NAMALWA (cell line): ENCODE results near the gene SLC6A19.

ENCODE experiments used
- DNase-seq: peaks from one replicate; pipeline ENCODE4 v3.0.0-alpha.2; 2015; ENCODE audit warnings: low spot score

SLC6A19 gene

DNA sequence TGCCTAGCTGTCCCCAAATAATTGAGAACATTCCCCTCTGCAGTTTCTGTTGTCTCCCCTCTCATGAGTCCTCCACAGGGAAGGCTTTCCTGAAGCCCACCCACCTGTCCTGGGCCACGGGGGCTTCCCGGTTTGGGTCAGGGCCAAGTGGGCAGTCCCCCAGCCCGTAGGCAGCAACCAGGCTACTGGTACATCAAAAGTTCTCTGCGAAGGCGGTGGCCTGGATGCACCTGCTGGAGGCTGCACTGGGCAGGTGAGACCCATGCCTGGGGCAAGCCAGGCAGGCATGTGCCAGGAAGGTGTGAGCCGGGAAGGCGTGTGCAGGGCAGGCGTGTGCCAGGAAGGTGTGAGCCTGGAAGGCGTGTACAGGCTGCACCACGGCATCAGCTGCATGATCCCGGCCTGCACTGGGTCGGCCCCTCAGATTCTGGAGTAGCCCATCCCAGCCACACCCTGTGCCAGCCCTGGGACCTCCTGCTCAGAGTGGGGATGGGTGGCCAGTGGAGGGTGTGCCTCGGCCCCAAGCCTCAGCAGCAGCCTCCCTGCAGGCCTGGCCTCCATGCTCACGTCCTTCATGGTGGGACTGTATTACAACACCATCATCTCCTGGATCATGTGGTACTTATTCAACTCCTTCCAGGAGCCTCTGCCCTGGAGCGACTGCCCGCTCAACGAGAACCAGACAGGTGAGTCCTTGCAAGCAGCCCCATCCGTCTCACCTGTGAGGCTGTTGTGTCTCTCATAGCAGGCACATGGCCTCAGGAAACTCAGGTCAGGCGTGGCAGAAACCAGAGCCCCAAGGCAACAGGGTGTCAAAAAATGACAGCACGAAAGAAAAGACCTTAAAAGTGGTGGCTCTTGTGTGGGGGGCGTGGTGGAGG, 8.7 kb downstream of the SLC6A19 start:
- DNase-seq = no peak

DNA sequence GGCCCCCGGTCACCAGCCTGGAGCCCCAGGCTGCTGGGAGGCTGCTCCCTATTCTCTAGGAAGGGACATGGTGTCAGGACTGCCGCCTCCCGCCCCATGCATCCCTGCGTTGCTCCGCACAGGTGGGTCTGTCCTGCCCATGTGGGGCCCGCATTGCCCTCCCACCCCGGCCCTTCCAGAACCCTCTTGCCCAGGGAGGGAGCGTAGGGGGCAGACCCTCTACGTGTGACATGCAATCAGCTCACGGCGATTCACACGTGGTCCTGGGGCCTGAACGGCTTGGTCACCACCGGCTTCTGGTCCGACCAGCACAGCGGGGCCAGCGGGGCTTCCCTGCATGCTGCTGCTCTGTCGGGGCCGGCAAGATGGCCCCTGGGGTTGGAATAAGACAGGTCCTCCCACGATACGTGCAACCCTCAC, 9.4 kb downstream of the SLC6A19 start:
- no peak for DNase-seq

DNA sequence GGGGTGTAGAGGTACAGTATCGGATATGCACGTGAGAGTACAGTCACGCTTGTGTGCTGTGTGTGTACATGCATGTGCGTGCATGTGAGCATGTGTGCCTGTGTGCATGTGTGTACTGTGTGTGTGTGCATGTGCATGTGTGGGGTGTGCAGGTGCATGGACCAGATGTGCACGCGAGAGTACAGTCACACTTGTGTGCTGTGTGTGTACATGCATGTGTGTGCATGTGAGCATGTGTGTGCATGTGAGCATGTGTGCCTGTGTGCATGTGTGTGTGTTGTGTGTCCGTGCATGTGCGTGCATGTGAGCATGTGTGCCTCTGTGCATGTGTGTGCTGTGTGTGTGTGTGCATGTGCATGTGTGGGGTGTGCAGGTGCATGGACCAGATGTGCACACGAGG, 10.3 kb downstream of the SLC6A19 start:
- DNase-seq = no peak

DNA sequence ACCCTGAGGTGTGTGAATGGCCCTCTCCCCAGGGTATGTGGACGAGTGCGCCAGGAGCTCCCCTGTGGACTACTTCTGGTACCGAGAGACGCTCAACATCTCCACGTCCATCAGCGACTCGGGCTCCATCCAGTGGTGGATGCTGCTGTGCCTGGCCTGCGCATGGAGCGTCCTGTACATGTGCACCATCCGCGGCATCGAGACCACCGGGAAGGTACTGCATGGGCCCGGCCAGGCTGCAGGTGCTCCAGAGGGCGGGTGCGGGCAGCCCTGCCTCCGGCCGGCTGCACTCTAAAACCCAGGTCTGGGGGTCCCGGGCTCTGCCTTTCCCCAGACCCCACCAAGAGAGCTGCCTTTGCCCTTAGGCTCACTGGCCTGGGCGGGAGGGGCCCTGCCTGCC, 10.9 kb downstream of the SLC6A19 start:
- DNase-seq = no peak

DNA sequence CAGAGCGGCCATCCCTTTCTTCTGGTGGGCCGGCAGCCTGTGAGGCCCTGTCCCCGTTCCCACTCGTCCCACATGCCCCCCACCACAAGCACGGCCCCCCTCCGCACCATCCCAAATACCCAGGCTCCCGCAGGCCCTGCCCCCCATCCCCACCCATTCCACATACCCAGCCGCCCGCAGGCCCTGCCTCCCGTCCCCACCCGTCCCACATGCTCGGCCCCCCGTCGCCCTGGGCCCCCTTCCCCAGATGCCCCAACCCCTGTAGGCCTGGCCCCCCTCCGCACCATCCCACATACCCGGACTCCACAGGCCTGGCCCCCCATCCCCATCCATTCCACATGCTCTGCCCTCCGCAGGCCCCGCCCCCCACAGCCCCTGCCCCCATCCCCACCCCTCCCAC, 11.5 kb downstream of the SLC6A19 start:
- DNase-seq = no peak

DNA sequence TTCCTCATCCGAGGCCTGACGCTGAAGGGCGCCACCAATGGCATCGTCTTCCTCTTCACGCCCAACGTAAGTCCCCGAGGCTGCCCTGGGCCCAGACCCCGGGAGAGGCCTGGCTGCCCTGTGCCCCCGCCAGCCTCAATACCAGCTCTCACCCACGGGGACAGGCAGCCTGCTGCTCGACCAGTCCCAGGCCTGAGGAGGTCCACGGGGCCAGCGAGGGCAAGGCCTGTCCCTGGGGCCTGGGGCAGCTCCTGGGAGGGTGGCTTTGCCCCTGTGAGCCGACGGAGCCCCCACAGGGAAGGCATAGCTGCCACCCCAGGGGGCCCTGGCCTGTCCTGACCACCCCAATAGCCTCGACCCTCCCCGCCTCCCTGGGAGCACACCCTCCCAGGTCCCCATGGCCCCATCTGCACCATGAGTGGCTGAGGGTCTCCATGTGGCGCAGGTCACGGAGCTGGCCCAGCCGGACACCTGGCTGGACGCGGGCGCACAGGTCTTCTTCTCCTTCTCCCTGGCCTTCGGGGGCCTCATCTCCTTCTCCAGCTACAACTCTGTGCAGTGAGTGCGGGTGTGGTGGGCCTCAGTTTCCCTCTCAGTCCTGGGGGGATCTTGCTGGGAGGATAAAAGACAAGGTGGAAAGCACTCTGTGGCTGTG, 12.2 kb downstream of the SLC6A19 start:
- no peak for DNase-seq

DNA sequence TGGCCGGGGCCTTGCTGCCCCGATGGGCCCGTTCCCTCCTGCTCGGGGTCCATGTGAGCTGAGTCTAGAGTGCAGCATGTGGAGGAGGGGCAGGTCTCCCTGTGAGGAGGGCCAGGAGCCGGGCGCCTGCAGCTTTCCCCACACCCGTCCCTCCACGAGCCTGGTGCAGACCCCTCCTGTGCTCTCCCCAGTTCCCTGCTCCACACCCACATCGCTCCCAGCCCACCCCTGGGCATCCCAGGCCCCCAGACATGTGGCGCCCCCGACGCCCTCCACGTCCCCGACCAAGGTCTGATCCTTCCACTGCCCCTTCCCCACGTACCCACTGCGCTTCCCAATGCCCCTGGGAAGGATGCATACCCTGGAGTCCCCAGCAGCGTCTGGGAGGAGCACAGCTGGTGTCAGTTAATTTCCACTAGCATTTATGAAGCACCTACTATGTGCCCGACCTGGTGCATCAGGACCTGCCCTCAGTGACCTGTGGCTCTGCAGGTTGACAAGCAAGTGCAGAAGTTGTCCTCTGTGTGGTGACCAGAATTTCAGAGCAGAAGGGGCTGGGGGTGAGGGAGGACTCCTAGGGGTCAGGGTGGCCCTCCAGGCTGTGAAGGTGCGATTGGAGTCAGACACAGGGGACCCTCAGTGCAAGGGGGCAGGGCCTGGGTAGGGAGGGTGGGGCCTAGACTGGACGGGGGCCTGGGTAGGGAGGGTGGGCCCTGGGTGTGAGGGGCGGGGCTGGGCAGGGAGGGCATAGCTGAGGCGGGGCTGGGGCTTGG, 13.0 kb downstream of the SLC6A19 start:
- no peak for DNase-seq

DNA sequence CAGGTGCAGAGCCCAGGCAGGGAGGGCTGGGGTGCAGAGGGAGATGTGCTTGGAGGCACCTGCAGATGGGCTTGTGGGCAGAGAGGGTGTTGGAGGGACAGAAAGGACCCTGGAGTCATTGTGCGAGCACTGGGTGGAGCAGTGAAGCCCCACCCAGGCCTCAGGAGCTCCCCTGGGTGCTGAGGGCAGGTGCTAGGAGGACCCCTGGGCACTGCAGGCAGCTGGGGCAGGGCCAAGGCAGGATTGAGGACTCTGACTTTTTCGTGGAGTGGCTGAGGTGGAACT, 13.5 kb downstream of the SLC6A19 start:
- DNase-seq = peak; percentile 57

DNA sequence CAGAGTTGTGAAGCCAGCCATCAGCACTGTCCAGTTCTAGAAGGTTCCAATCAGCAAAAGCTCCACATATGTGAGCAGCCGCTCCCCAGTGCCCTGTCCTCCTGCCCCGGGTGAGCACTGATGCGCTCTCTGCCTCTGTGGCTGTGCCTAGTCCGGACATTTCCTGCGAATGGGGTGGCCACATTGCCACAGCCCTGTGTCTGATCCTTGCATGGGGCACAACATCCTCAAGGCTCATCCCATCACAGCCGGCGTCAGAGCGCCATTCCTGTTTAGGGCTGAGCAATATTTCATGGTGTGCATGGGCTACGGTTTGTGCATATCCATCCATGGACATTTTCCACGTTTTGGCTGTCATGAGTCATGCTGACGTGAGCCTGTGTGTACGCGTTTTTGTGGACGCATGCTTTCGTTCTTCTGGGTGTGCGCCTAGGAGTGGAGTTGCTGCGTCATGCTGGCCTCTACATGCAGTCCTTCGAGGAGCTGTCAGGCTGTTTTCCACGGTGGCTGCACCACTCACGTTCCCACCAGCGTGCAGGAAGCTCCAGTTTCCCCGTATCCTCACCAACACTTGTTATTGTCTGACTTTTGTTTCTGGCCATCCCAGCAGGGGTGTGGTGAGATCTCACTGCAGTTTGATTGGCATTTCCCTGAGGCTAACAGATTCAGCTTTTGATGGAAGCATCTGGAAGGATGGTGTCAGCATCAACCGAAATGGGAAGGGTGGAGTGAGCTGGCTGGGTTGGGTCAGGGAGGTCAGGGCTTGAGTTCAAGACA, 14.1 kb downstream of the SLC6A19 start:
- no peak for DNase-seq

DNA sequence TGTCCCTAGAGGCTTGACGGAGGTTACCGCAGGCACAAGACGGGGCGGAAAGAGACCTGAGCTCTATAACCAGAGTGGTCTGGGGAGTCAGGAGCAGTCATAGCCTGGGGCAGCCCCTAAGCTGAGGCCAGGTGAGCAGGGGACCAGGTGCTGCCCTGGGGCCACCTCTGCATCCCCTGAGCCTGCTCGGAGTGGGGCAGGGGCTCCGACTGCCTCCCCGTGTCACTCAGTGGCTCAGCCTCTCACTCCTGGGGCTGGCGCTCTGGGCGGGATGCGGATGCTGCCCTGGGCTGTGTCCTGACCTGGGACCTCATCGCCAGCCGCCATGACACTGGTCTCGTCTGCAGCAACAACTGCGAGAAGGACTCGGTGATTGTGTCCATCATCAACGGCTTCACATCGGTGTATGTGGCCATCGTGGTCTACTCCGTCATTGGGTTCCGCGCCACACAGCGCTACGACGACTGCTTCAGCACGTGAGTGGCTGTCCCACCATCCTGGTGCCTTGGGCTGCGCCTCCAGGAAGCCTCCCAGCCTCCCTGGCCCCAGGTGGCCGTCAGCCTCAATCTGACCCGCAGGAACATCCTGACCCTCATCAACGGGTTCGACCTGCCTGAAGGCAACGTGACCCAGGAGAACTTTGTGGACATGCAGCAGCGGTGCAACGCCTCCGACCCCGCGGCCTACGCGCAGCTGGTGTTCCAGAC, 15.0 kb downstream of the SLC6A19 start:
- no peak for DNase-seq

DNA sequence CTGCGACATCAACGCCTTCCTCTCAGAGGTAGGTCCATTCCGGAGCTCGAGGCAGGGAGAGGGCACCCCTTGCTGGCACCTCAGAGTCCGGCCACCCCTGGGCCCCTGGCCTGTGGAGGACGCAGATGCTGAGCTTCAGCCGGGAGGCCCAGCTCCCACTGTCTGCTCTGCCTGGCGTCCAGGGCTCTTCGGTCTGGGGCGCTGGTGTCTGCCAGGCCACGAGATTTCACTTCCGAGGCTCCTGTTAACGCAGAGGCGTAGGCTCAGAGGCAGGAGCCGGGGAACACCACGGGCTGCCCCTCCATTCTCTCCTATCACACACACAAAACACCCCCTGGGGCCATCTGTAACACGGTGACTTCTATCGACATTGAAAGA, 15.5 kb downstream of the SLC6A19 start:
- no peak for DNase-seq

DNA sequence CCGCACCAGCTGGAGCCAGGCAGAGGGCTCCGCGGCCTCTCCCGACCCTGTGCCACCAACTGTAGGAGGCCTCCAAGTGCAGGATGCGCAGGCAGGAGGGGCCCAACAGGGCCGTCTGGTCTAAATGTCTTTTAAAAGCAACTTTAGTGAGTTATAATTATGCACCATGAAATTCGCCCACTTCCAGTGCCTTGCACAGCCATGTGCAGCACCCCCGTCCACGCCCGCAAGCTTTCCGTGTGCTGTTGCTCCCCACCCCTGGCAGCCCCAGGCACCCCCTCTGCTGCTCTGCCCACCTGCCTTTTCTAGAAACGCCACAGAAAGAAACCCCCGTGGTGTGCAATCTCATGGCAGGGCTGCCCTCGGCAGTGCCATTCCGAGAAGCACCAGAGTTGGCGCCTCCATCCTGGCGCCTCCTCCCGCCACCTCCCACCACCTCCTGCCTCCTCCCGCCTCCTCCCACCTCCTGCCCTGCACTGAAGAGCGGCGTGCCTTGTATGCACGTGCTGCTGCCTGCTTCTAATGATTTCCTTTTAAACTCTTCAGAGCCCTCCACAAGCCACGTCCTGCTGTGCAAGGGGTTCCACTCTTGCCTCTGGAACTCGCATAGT, 16.3 kb downstream of the SLC6A19 start:
- no peak for DNase-seq

DNA sequence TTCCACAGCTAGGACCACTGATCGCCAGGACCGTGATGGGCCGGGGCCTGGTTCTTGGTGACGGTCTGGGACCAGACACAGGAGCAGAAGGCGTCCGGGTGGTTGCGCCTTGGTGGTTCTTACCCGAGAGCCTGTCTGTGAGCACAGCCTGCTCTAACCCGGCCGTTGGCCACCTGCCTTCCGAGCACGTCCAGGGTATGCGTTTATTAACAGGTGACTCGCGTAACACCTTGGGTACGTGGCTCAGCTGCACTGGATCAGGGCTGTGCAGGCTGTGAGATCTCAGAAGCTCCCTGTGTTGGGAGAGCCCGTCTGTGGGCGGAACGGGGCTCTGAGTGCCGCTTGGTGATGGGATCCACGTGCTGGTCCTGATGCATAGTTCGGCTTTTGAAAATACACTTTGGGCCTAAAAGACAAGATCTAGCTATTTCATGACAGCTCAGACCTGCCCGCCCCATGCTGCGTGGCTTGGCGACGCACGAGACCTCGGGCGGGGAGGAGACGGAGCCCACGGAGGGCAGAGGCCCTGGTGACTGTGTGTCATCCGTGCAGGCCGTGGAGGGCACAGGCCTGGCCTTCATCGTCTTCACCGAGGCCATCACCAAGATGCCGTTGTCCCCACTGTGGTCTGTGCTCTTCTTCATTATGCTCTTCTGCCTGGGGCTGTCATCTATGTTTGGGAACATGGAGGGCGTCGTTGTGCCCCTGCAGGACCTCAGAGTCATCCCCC, 17.1 kb downstream of the SLC6A19 start:
- DNase-seq = no peak

DNA sequence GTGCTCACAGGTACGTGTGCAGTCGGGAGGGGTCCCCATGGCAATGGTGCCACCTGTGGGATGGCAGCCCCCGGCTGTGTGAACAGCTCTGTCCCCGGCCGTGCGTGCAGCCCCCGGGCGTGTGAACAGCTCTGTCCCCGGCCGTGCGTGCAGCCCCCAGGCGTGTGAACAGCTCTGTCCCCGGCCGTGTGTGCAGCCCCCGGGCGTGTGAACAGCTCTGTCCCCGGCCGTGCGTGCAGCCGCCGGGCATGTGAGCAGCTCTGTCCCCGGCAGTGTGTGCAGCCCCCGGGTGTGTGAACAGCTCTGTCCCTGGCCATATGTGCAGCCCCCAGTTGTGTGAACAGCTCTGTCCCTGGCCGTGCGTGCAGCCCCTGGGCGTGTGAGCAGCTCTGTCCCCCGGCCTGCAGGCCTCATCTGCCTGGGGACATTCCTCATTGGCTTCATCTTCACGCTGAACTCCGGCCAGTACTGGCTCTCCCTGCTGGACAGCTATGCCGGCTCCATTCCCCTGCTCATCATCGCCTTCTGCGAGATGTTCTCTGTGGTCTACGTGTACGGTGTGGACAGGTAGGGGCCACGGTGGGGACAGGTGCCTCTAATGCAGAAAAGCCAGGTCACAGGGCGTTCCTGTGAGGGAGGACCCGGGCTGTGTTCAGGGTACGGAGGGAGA, 17.8 kb downstream of the SLC6A19 start:
- DNase-seq = no peak

DNA sequence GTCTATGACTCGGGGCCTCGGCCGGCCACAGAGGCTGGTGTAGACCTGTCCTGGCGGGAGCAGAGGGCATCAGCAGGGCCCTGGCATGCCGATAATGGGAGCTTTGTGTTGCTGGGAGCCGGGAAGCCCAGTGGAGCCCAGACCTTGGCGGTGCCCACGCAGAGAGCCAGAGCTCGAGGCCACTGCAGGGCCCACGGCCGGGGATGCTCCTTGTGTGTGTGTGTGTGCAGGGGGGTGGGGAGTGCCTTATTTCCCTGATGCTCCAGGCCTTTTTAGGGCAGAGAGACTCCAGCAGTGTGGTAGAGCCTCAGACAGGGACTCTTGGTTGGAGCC, 18.3 kb downstream of the SLC6A19 start:
- DNase-seq = no peak

DNA sequence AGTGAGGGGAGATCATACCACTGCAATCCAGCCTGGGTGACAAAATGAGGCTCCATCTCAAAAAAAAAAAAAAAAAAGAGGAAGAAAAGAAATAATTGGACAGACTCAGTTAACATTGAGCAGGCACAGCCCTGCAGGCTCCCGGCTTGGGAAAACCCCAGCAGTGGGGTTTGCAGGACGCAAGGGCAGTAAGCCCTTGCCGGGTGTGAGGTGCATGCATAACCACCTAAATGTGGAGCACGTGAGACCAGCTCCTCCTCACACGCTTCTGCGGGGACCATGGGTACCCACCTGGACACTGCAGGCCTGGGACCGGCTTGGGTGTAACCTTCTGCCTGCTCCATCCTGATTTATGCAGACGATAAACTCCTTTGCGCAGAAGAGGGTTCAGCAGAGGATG, 19.0 kb downstream of the SLC6A19 start:
- DNase-seq = no peak

DNA sequence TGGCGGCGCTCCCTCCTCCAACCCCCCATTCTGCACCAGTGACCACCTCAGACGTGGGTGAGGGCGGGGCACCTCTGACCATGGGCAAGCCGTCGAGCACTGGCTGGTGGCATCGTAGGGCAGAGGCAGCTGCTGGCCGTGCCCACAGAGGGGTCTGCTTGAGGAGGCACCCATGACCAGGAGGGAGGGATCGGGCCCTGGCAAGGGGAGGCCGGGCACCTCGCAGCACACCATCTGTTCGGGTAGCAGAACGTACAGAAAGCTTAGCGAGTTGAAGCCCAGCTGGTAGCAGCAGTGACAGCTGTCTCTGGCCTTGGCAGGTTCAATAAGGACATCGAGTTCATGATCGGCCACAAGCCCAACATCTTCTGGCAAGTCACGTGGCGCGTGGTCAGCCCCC, 19.4 kb downstream of the SLC6A19 start:
- no peak for DNase-seq

DNA sequence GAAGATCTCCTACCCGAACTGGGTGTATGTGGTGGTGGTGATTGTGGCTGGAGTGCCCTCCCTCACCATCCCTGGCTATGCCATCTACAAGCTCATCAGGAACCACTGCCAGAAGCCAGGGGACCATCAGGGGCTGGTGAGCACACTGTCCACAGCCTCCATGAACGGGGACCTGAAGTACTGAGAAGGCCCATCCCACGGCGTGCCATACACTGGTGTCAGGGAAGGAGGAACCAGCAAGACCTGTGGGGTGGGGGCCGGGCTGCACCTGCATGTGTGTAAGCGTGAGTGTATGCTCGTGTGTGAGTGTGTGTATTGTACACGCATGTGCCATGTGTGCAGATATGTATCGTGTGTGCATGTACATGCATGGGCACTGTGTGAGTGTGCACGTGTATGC, 20.3 kb downstream of the SLC6A19 start:
- DNase-seq = no peak

DNA sequence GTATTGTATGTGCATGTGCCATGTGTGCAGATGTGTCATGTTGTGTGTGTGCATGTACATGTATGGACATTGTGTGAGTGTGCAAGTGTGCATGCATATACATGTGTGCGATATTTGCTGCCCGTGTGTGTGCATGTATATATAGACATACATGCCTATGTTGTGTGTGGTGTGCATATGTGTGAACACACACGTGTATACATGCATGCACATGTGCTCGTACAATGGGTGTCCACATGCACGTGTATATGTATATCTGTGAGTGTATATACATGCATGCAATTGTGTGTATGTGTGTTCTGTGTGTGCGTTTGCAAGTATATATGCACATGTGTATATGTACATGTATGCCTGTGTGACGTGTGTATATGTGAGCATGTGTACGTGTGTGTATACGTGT, 20.8 kb downstream of the SLC6A19 start:
- no peak for DNase-seq

DNA sequence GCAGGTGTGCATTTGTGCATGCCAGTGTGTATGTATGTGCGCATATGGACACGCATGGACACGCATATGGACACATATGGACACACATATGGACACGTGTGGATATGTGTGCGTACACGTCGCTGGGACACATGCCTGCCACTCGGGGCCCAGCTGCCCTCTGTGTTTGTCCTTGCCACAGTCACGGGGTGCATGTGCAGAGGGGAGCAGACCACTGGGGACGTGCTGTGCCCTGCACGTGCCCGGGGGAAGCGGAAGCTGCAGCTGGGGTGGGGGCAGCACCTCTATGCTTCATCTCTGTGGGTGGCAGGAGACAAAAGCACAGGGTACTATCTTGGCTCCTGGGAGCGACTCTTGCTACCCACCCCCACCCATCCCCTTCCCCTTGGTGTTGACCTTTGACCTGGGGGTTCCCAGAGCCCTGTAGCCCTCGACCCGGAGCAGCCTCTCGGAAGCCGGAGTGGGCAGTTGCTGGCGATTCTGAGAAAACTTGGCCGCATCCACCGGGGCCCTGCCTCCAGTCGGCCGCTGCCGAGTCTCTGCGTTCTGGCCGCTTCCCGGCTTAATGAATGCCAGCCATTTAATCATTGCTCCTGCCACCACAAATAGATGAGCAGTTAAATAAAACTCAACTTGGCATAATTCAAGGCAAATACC, 21.4 kb downstream of the SLC6A19 start:
- no peak for DNase-seq
